ENCODE data around the gene HSPA9.

HSPA9 gene

GRCh38 chr5:138594305-138595058 lies 19.3 kb upstream of the HSPA9 start:
- no peak for DNase-seq

GRCh38 chr5:138588013-138588788 lies 13.0 kb upstream of the HSPA9 start:
- DNase-seq = no peak

GRCh38 chr5:138585157-138585556 lies 10.0 kb upstream of the HSPA9 start:
- DNase-seq = no peak

- DNase-seq = no peak
These were observed 8.9 kb upstream of the HSPA9 start for GRCh38 chr5:138583984-138584637.

GRCh38 chr5:138582959-138583358 lies 7.8 kb upstream of the HSPA9 start:
- no peak for DNase-seq

GRCh38 chr5:138580777-138581176 lies 5.6 kb upstream of the HSPA9 start:
- DNase-seq = no peak

GRCh38 chr5:138580001-138580400 lies 4.8 kb upstream of the HSPA9 start:
- DNase-seq = no peak

GRCh38 chr5:138579517-138579863 lies 4.3 kb upstream of the HSPA9 start:
- no peak for DNase-seq

- no peak for DNase-seq
These were observed 2.3 kb upstream of the HSPA9 start for GRCh38 chr5:138577452-138577851.

GRCh38 chr5:138574744-138575193 lies 432 bp downstream of the HSPA9 start:
- no peak for DNase-seq

GRCh38 chr5:138573949-138574670 lies 1.1 kb downstream of the HSPA9 start:
- no peak for DNase-seq

GRCh38 chr5:138573223-138573622 lies 2.0 kb downstream of the HSPA9 start:
- DNase-seq = no peak

- DNase-seq = no peak
These were observed 4.3 kb downstream of the HSPA9 start for GRCh38 chr5:138570871-138571270.

- DNase-seq = no peak
These were observed 5.4 kb downstream of the HSPA9 start for GRCh38 chr5:138569782-138570181.

GRCh38 chr5:138568061-138568824 lies 7.0 kb downstream of the HSPA9 start:
- DNase-seq = no peak

- DNase-seq = no peak
These were observed 8.4 kb downstream of the HSPA9 start for GRCh38 chr5:138566792-138567191.

- no peak for DNase-seq
These were observed 9.9 kb downstream of the HSPA9 start for GRCh38 chr5:138565100-138565821.

- no peak for DNase-seq
These were observed 11.0 kb downstream of the HSPA9 start for GRCh38 chr5:138564242-138564641.

- DNase-seq = no peak
These were observed 11.7 kb downstream of the HSPA9 start for GRCh38 chr5:138563340-138564118.

GRCh38 chr5:138560971-138561370 lies 14.2 kb downstream of the HSPA9 start:
- DNase-seq = no peak

- DNase-seq = no peak
These were observed 15.3 kb downstream of the HSPA9 start for GRCh38 chr5:138559937-138560336.

Data from NCI-H2227 treated with DMSO at 0.1 percent for 48 hours (cell line).